SK-N-SH (cell line): ENCODE results near the gene C16orf95. TPM values are rescaled to one million over a fixed set of nuclear protein-coding genes. Genes with fewer than 3 reads are reported as not detected.

Source experiments
- CTCF ChIA-PET: fragments of 300-600, 350-600 bp; formaldehyde crosslinking; extraction: SDS; loops from one replicate; lab custom pipeline; 2021; lab: Yijun Ruan, JAX
- POLR2A ChIA-PET: fragments of 350-600 bp; sonication (Branson Sonifier 250); formaldehyde crosslinking; extraction: SDS; loops from one replicate; lab custom pipeline; 2020; ENCODE audit warnings: antibody characterized with exemption, inconsistent platforms; lab: Yijun Ruan, JAX
- DNase-seq: peaks from one replicate; pipeline ENCODE4 v3.0.0; 2012
- H2AFZ ChIP-seq: fragments of 200-600 bp; sonication (generic); 2 replicates; pipeline ENCODE4 v1.8.1; 2016; ENCODE audit warnings: antibody characterized with exemption, mild to moderate bottlenecking, low read depth
- H3F3A ChIP-seq: fragments of 200-600 bp; sonication (generic); replicated peaks from 2 replicates; pipeline ENCODE3; 2016; ENCODE audit warnings: antibody characterized with exemption, mild to moderate bottlenecking; ENCODE audit not compliant: insufficient read depth
- H3K27ac ChIP-seq, 2 experiments: fragments of 200-500 bp in 1 of 2; fragments of 200-600 bp in 1 of 2; sonication (Bioruptor generic) in 1 of 2; sonication (generic), shearing (Covaris generic) in 1 of 2; 2 replicates each; pipeline versions ENCODE4 v1.5.1 to v1.6.1; 2014 to 2016; ENCODE audit warnings: low read depth in 2 of 2, inconsistent platforms in 1 of 2, low read length in 1 of 2, mild to moderate bottlenecking in 1 of 2, mixed read lengths in 1 of 2
- H3K27me3 ChIP-seq: fragments of 200-600 bp; sonication (generic), shearing (Covaris generic); 2 replicates; pipeline ENCODE4 v1.6.1; 2016; ENCODE audit warnings: mixed run types; ENCODE audit not compliant: insufficient read depth
- H3K36me3 ChIP-seq, 2 experiments: fragments of 200-500 bp in 1 of 2; fragments of 200-600 bp in 1 of 2; sonication (Bioruptor generic) in 1 of 2; sonication (generic) in 1 of 2; replicated peaks in 1 of 2; 2 replicates each; pipeline versions ENCODE3 to v1.5.1; 2014 to 2016; ENCODE audit warnings: low read length in 1 of 2, mild to moderate bottlenecking in 1 of 2; ENCODE audit not compliant: insufficient read depth in 2 of 2, control insufficient read depth in 1 of 2
- H3K4me1 ChIP-seq, 2 experiments: fragments of 200-500 bp in 1 of 2; fragments of 200-600 bp in 1 of 2; sonication (Bioruptor generic) in 1 of 2; sonication (generic), shearing (Covaris generic) in 1 of 2; 2 replicates each; pipeline versions ENCODE4 v1.5.1 to v1.6.1; 2014 to 2016; ENCODE audit warnings: low read depth in 1 of 2, low read length in 1 of 2, mixed run types in 1 of 2; ENCODE audit not compliant: insufficient read depth in 2 of 2, control insufficient read depth in 1 of 2
- H3K4me2 ChIP-seq: fragments of 200-600 bp; sonication (generic), shearing (Covaris generic); 2 replicates; pipeline ENCODE4 v1.6.1; 2017; ENCODE audit warnings: mixed run types
- H3K4me3 ChIP-seq, 2 experiments: fragments of 200-500 bp in 1 of 2; fragments of 200-600 bp in 1 of 2; sonication (Bioruptor generic) in 1 of 2; sonication (generic), shearing (Covaris generic) in 1 of 2; 2 replicates each; pipeline versions ENCODE4 v1.5.1 to v1.8.1; 2014 to 2016; ENCODE audit warnings: low read depth in 2 of 2, inconsistent platforms in 1 of 2, low read length in 1 of 2, mild to moderate bottlenecking in 1 of 2, mixed read lengths in 1 of 2, moderate library complexity in 1 of 2
- H3K79me2 ChIP-seq: fragments of 200-600 bp; sonication (generic); 2 replicates; pipeline ENCODE4 v1.8.1; 2017; ENCODE audit warnings: mild to moderate bottlenecking; ENCODE audit not compliant: insufficient read depth
- H3K9ac ChIP-seq: fragments of 200-600 bp; sonication (generic); 2 replicates; pipeline ENCODE4 v1.6.1; 2017; ENCODE audit warnings: mixed run types
- H3K9me2 ChIP-seq: fragments of 200-600 bp; sonication (generic); 2 replicates; pipeline ENCODE4 v1.6.1; 2017; ENCODE audit warnings: mixed run types
- H3K9me3 ChIP-seq: fragments of 200-600 bp; sonication (generic); 2 replicates; pipeline ENCODE4 v1.6.1; 2017; ENCODE audit warnings: mixed run types, mild to moderate bottlenecking, moderate library complexity
- H4K20me1 ChIP-seq: fragments of 200-600 bp; sonication (generic); 2 replicates; pipeline ENCODE4 v1.6.1; 2017; ENCODE audit warnings: mild to moderate bottlenecking, mixed run types; ENCODE audit not compliant: insufficient read depth
- ELF1 ChIP-seq: IDR thresholded peaks from 2 replicates; pipeline ENCODE4 v1.4.0; 2012
- EP300 ChIP-seq, 2 experiments: IDR thresholded peaks; 2 replicates each; pipeline versions ENCODE4 v1.4.0 to v1.6.1; 2012; ENCODE audit warnings: borderline replicate concordance in 1 of 2, low read depth in 1 of 2, low read length in 1 of 2
- EZH2phosphoT487 ChIP-seq: fragments of 200-600 bp; sonication (generic); IDR thresholded peaks from 2 replicates; pipeline ENCODE4 v1.6.1; 2017; ENCODE audit warnings: low read depth, mixed run types, mild to moderate bottlenecking, antibody characterized with exemption, moderate library complexity, borderline replicate concordance
- FOXJ3 ChIP-seq: sonication (generic); formaldehyde crosslinking; IDR thresholded peaks from 2 replicates; pipeline ENCODE4 v1.5.1; 2020; ENCODE audit warnings: mild to moderate bottlenecking, missing genetic modification reagents
- GATA2 ChIP-seq: sonication (generic); formaldehyde crosslinking; IDR thresholded peaks from 2 replicates; pipeline ENCODE4 v1.5.0; 2020; ENCODE audit warnings: mild to moderate bottlenecking, missing genetic modification reagents
- JUND ChIP-seq: IDR thresholded peaks from 2 replicates; pipeline ENCODE4 v1.4.0; 2012
- MXI1 ChIP-seq: IDR thresholded peaks from 2 replicates; pipeline ENCODE4 v1.6.1; 2012; ENCODE audit warnings: mild to moderate bottlenecking, low read depth, low read length, improper control_type of control experiment
- NFIC ChIP-seq: IDR thresholded peaks from 2 replicates; pipeline ENCODE4 v1.4.0; 2012; ENCODE audit warnings: borderline replicate concordance
- NRF1 ChIP-seq: IDR thresholded peaks from 2 replicates; pipeline ENCODE4 v1.6.1; 2012; ENCODE audit warnings: low read depth, mild to moderate bottlenecking, low read length
- POLR2AphosphoS5 ChIP-seq: IDR thresholded peaks from 2 replicates; pipeline ENCODE4 v1.6.1; 2012; ENCODE audit warnings: low read depth, low read length
- RAD21 ChIP-seq: IDR thresholded peaks from 2 replicates; pipeline ENCODE4 v1.6.1; 2012; ENCODE audit warnings: mild to moderate bottlenecking, low read length
- RCOR1 ChIP-seq: fragments of 150-350 bp; IDR thresholded peaks from 2 replicates; pipeline ENCODE4 v1.6.1; 2017; ENCODE audit warnings: antibody characterized with exemption, low read length
- SMC3 ChIP-seq: IDR thresholded peaks from 2 replicates; pipeline ENCODE4 v1.6.1; 2012; ENCODE audit warnings: low read depth, low read length, improper control_type of control experiment
- TAF1 ChIP-seq: IDR thresholded peaks from 2 replicates; pipeline ENCODE4 v1.6.1; 2012; ENCODE audit warnings: low read depth, mild to moderate bottlenecking, low read length, moderate library complexity, borderline replicate concordance
- WGBS: methylation state at CpG from one replicate; pipeline ENCODE4 v1.1.6; 2017; ENCODE audit warnings: low lambda C conversion rate; 5-methylcytosine and 5-hydroxymethylcytosine counted together
- polyA plus RNA-seq, 3 experiments: library from polyadenylated mRNA; depleted of rRNA; stranded (reverse); fragments of >200 nt; gene quantifications; 2 replicates each; pipeline ENCODE4 v1.2.3, GENCODE V29; 2012
- TF ChIP-seq, protein P1 (sequence below): IDR thresholded peaks from 2 replicates; pipeline ENCODE4; 2012
- TF ChIP-seq, protein P2 (sequence below): IDR thresholded peaks from 2 replicates; pipeline ENCODE4 v1.4.0; 2012; ENCODE audit warnings: low read depth, borderline replicate concordance
- TF ChIP-seq, protein P3 (sequence below): fragments of 150-350 bp; IDR thresholded peaks from 2 replicates; pipeline ENCODE4 v1.6.1; 2016; ENCODE audit warnings: mild to moderate bottlenecking, low read depth, low read length
- TF ChIP-seq, protein P4 (sequence below): IDR thresholded peaks from 2 replicates; pipeline ENCODE4 v1.4.0; 2012; ENCODE audit warnings: low read depth, borderline replicate concordance

Gene C16orf95
- polyA plus RNA-seq, 1 of the 3 experiments (the other 2 are of a cell fraction): 5.0 TPM

DNA sequence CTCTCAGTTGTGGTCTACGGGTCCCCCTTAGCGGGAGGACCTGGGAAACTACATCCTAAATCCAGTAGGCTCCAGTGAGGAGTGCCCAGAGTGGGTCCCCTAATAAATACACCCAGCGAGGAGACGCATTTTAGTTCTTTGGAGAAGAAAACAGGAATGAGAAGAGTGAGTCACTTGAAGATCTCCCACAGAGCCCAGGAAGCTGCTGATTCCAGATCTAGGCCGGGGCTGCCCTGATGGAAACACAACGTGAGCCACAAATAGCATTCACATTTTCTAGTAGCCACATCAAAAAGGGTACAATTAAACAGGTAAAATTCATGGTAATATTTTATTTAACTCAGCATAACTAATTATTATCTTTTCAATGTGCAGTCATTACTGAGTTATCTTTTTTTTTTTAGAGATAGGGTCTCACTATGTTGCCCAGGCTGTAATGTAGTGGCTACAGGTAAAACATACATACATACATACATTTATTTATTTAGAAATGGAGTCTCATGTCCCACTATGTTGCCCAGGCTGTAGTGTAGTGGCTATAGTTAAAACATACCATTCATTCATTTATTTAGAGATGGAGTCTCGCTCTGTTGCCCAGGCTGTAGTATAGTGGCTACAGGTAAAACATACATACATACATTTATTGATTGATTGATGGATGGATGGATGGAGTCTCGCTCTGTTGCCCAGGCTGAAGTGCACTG, 44.9 kb upstream of the C16orf95 start:
- no peaks in the 10 kb centered on the region for H3K27me3 ChIP-seq
- 97% methylated on average over 6 of the region's 8 CpGs for WGBS
- H3K4me2 ChIP-seq: no peak overlapping the region
- ChIA-PET CTCF (interaction anchor here (2.4 kb wide), 1 partner anchor 38 kb away, joined by 7 read pairs; no protein-coding TSS in a partner anchor), POLR2A (no interaction called here)
- H3K4me3 ChIP-seq: no peak overlapping the region
- H3F3A ChIP-seq: no peaks in the 10 kb centered on the region
- H3K4me1 ChIP-seq: peaks cover 15 to 22% of the 10 kb centered on the region in 2 experiments; a peak in 2 of 4 replicates
- H3K9ac ChIP-seq: no peak overlapping the region
- H3K36me3 ChIP-seq: peaks cover 22 to 28% of the 10 kb centered on the region in 2 experiments
- no peak overlapping the region for H3K27ac ChIP-seq
- no peaks in the 10 kb centered on the region for H3K9me3 ChIP-seq
- no peaks in the 10 kb centered on the region for H3K9me2 ChIP-seq
- DNase-seq: no peak
- TF ChIP-seq POLR2AphosphoS5: no peak
- TF ChIP-seq TAF1: no peak
- TF ChIP-seq MXI1: no peak
- TF ChIP-seq RAD21: no peak
- TF ChIP-seq, protein P1, sequence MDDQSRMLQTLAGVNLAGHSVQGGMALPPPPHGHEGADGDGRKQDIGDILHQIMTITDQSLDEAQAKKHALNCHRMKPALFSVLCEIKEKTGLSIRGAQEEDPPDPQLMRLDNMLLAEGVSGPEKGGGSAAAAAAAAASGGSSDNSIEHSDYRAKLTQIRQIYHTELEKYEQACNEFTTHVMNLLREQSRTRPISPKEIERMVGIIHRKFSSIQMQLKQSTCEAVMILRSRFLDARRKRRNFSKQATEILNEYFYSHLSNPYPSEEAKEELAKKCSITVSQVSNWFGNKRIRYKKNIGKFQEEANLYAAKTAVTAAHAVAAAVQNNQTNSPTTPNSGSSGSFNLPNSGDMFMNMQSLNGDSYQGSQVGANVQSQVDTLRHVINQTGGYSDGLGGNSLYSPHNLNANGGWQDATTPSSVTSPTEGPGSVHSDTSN: no peak
- TF ChIP-seq NFIC: no peak
- TF ChIP-seq EP300 (IDR thresholded peaks at IDR 0.05; ENCODE audit: borderline replicate concordance in 1 of 2, low read depth in 1 of 2, low read length in 1 of 2): no peak
- no peak for TF ChIP-seq ELF1
- no peak for TF ChIP-seq JUND
- TF ChIP-seq RCOR1: no peak
- no peak for TF ChIP-seq FOXJ3 (CRISPR knock-in tag)
- no peak for TF ChIP-seq SMC3
- no peak for TF ChIP-seq GATA2 (CRISPR knock-in tag)
- TF ChIP-seq, protein P2, sequence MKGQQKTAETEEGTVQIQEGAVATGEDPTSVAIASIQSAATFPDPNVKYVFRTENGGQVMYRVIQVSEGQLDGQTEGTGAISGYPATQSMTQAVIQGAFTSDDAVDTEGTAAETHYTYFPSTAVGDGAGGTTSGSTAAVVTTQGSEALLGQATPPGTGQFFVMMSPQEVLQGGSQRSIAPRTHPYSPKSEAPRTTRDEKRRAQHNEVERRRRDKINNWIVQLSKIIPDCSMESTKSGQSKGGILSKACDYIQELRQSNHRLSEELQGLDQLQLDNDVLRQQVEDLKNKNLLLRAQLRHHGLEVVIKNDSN: no peak
- TF ChIP-seq EZH2phosphoT487: no peak
- TF ChIP-seq, protein P3, sequence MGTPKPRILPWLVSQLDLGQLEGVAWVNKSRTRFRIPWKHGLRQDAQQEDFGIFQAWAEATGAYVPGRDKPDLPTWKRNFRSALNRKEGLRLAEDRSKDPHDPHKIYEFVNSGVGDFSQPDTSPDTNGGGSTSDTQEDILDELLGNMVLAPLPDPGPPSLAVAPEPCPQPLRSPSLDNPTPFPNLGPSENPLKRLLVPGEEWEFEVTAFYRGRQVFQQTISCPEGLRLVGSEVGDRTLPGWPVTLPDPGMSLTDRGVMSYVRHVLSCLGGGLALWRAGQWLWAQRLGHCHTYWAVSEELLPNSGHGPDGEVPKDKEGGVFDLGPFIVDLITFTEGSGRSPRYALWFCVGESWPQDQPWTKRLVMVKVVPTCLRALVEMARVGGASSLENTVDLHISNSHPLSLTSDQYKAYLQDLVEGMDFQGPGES: no peak
- TF ChIP-seq NRF1: no peak
- TF ChIP-seq, protein P4, sequence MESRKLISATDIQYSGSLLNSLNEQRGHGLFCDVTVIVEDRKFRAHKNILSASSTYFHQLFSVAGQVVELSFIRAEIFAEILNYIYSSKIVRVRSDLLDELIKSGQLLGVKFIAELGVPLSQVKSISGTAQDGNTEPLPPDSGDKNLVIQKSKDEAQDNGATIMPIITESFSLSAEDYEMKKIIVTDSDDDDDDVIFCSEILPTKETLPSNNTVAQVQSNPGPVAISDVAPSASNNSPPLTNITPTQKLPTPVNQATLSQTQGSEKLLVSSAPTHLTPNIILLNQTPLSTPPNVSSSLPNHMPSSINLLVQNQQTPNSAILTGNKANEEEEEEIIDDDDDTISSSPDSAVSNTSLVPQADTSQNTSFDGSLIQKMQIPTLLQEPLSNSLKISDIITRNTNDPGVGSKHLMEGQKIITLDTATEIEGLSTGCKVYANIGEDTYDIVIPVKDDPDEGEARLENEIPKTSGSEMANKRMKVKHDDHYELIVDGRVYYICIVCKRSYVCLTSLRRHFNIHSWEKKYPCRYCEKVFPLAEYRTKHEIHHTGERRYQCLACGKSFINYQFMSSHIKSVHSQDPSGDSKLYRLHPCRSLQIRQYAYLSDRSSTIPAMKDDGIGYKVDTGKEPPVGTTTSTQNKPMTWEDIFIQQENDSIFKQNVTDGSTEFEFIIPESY: no peak
- TF ChIP-seq, all 33 proteins: peak for 0
- Histone ChIP-seq H2AFZ (no peak overlapping the region), H3K79me2 (peaks cover 39% of the 10 kb centered on the region), H4K20me1 (peaks cover 20% of the 10 kb centered on the region)
